ENCODE results near the gene PPP2R5C. TPM values are rescaled to one million over a fixed set of nuclear protein-coding genes. Genes with fewer than 3 reads are reported as not detected.
A peak's percentile ranks its signal among the peaks of the same experiment; 100 is the strongest.

PPP2R5C gene
- polyA plus RNA-seq, 1 donor from 2014 or later = 111 TPM

DNA sequence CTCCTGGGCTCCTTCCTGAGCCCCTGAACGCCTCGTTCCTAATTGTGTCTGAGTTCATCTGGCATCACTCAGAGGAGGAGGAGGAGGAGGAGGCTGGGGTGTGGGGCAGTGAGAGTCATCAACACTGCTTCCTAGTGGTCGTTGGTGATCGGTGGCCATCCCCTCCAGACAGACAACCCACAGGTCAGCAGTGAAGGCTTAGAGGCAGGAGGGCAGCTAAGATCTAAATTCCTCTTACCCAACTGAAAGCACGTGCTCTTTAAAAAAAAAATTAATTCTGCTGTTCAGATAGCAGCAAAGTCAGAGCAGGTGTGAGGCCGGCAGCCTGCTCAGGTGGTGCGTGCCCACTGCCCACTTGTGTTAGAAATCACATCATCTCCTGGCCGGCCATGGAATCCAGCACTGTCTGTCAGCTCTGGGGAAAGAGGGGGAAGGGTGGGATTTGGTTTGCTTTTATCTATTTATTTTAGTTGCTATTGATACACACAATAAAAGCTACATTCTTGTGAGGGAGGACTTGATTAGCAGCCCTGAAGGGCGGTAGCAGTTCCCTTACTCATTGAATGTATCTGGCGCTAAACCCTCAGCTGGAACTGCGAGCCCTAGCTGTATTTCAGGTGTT, 46.6 kb downstream of the PPP2R5C start:
- Histone ChIP-seq H3K27ac (ENCODE audit: low read length) (no peak overlapping the region), H3K9ac (ENCODE audit: low read length) (no peak overlapping the region), H3K79me2 (replicated peaks; ENCODE audit: insufficient read depth, low read length) (peaks cover 29% of the 10 kb centered on the region), H4K20me1 (ENCODE audit: insufficient read depth) (peaks cover 8% of the 10 kb centered on the region), H3F3A (ENCODE audit: insufficient read depth, low read length, poor library complexity, severe bottlenecking) (no peaks in the 10 kb centered on the region), H3K27me3 (ENCODE audit: insufficient read depth, low read depth, low read length) (no peaks in the 10 kb centered on the region), H3K4me2 (ENCODE audit: low read length) (no peak overlapping the region), H3K9me2 (ENCODE audit: insufficient read depth, low read length) (no peaks in the 10 kb centered on the region), H3K9me3 (ENCODE audit: low read length) (no peaks in the 10 kb centered on the region), H2AFZ (ENCODE audit: low read depth, low read length) (no peak overlapping the region), H3K36me3 (ENCODE audit: insufficient read depth, low read length) (no peaks in the 10 kb centered on the region), H3K4me3 (ENCODE audit: low read length) (no peak overlapping the region)
- TF ChIP-seq SMC3 (conservative IDR thresholded peaks at IDR 0.05; ENCODE audit: poor library complexity) = no peak
- TF ChIP-seq MXI1 (conservative IDR thresholded peaks at IDR 0.05; ENCODE audit: poor library complexity, severe bottlenecking) = no peak
- no peak for TF ChIP-seq EP300 (conservative IDR thresholded peaks at IDR 0.05; ENCODE audit: poor library complexity, severe bottlenecking)
- no peak for TF ChIP-seq POLR2AphosphoS5 (IDR thresholded peaks at IDR 0.05)
- no peak for TF ChIP-seq TAF1 (IDR thresholded peaks at IDR 0.05; ENCODE audit: low read depth)
- TF ChIP-seq, protein P1, sequence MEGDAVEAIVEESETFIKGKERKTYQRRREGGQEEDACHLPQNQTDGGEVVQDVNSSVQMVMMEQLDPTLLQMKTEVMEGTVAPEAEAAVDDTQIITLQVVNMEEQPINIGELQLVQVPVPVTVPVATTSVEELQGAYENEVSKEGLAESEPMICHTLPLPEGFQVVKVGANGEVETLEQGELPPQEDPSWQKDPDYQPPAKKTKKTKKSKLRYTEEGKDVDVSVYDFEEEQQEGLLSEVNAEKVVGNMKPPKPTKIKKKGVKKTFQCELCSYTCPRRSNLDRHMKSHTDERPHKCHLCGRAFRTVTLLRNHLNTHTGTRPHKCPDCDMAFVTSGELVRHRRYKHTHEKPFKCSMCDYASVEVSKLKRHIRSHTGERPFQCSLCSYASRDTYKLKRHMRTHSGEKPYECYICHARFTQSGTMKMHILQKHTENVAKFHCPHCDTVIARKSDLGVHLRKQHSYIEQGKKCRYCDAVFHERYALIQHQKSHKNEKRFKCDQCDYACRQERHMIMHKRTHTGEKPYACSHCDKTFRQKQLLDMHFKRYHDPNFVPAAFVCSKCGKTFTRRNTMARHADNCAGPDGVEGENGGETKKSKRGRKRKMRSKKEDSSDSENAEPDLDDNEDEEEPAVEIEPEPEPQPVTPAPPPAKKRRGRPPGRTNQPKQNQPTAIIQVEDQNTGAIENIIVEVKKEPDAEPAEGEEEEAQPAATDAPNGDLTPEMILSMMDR (IDR thresholded peaks at IDR 0.05; ENCODE audit: poor library complexity, severe bottlenecking) = no peak
- TF ChIP-seq EZH2 (IDR thresholded peaks at IDR 0.05; ENCODE audit: borderline replicate concordance, insufficient read depth, low read length, poor library complexity, severe bottlenecking) = no peak
- TF ChIP-seq, protein P2, sequence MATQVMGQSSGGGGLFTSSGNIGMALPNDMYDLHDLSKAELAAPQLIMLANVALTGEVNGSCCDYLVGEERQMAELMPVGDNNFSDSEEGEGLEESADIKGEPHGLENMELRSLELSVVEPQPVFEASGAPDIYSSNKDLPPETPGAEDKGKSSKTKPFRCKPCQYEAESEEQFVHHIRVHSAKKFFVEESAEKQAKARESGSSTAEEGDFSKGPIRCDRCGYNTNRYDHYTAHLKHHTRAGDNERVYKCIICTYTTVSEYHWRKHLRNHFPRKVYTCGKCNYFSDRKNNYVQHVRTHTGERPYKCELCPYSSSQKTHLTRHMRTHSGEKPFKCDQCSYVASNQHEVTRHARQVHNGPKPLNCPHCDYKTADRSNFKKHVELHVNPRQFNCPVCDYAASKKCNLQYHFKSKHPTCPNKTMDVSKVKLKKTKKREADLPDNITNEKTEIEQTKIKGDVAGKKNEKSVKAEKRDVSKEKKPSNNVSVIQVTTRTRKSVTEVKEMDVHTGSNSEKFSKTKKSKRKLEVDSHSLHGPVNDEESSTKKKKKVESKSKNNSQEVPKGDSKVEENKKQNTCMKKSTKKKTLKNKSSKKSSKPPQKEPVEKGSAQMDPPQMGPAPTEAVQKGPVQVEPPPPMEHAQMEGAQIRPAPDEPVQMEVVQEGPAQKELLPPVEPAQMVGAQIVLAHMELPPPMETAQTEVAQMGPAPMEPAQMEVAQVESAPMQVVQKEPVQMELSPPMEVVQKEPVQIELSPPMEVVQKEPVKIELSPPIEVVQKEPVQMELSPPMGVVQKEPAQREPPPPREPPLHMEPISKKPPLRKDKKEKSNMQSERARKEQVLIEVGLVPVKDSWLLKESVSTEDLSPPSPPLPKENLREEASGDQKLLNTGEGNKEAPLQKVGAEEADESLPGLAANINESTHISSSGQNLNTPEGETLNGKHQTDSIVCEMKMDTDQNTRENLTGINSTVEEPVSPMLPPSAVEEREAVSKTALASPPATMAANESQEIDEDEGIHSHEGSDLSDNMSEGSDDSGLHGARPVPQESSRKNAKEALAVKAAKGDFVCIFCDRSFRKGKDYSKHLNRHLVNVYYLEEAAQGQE (IDR thresholded peaks at IDR 0.05; ENCODE audit: borderline replicate concordance) = no peak
- TF ChIP-seq RAD21 (conservative IDR thresholded peaks at IDR 0.05) = no peak

DNA sequence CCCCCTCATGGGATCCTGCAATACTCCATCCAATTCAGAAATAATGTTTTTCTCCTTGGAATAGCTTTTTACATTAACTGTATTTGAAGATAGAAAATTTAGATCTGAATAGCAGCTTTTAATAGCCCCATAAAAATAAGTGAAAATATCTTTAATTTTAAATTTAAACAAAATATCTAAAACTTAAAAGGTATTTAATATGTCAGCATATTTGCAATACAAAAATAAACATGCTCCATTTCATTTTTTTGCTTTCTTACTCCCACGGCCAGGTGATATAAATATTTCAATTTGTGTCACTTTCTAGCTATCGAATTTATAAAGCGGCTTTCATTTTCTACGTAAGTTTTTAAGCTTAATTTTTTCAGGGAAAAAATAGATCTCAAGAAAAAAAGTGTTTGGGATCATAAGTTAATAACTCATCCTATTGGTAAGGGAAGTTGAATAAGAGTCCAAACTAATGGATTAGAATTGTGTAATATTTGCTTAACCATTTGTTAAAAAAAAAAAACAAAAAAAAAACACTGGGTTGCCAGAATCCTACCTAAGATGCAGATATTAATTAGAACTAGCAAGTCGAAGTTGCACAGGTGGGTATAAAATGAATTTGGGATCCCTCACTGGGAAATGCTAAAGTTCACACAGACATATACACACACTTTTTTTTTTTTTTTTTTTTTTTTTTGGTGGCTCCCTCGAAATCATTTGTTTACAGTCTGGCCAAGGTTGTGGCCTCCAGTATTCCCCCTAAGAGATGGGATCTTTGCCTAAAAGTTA, 47.6 kb downstream of the PPP2R5C start:
- Histone ChIP-seq H4K20me1 (ENCODE audit: insufficient read depth) (peaks cover 9% of the 10 kb centered on the region), H3K9ac (ENCODE audit: low read length) (peak overlapping the region; percentile 98), H2AFZ (ENCODE audit: low read depth, low read length) (peak overlapping the region; percentile 92), H3K27me3 (ENCODE audit: insufficient read depth, low read depth, low read length) (no peaks in the 10 kb centered on the region), H3K36me3 (ENCODE audit: insufficient read depth, low read length) (no peaks in the 10 kb centered on the region), H3K4me2 (ENCODE audit: low read length) (peak overlapping the region; percentile 84), H3F3A (ENCODE audit: insufficient read depth, low read length, poor library complexity, severe bottlenecking) (no peaks in the 10 kb centered on the region), H3K27ac (ENCODE audit: low read length) (peak overlapping the region; percentile 100), H3K9me3 (ENCODE audit: low read length) (no peaks in the 10 kb centered on the region), H3K4me3 (ENCODE audit: low read length) (peak overlapping the region; percentile 76), H3K9me2 (ENCODE audit: insufficient read depth, low read length) (no peaks in the 10 kb centered on the region), H3K79me2 (replicated peaks; ENCODE audit: insufficient read depth, low read length) (peaks cover 39% of the 10 kb centered on the region)
- TF ChIP-seq POLR2AphosphoS5 (IDR thresholded peaks at IDR 0.05) (no peak), EZH2 (IDR thresholded peaks at IDR 0.05; ENCODE audit: borderline replicate concordance, insufficient read depth, low read length, poor library complexity, severe bottlenecking) (no peak), RAD21 (conservative IDR thresholded peaks at IDR 0.05) (no peak), MXI1 (conservative IDR thresholded peaks at IDR 0.05; ENCODE audit: poor library complexity, severe bottlenecking) (no peak)
- TF ChIP-seq, protein P2 (IDR thresholded peaks at IDR 0.05; ENCODE audit: borderline replicate concordance) = no peak
